IPS-11a (cell line): ENCODE data around the gene CLIP4.

Experiments used
- H3K4me3 ChIP-seq: one replicate; pipeline ENCODE4 v1.5.1; 2013; ENCODE audit warnings: low read depth, low read length, control low read depth

Gene CLIP4

GRCh38 chr2:29129586-29130281 is 14.5 kb downstream of the CLIP4 start:
- no peak overlapping the region for H3K4me3 ChIP-seq

GRCh38 chr2:29130295-29130694 is 15.1 kb downstream of the CLIP4 start:
- H3K4me3 ChIP-seq, result no peak overlapping the region

GRCh38 chr2:29134933-29135332 is 19.7 kb downstream of the CLIP4 start:
- no peak overlapping the region for H3K4me3 ChIP-seq

- H3K4me3 ChIP-seq, result no peak overlapping the region
Measured at GRCh38 chr2:29139152-29139551, 23.9 kb downstream of the CLIP4 start.

GRCh38 chr2:29139731-29140130 is 24.5 kb downstream of the CLIP4 start:
- H3K4me3 ChIP-seq, result no peak overlapping the region

- H3K4me3 ChIP-seq, result no peak overlapping the region
Measured at GRCh38 chr2:29143657-29144056, 28.4 kb downstream of the CLIP4 start.

GRCh38 chr2:29146197-29146596 is 31.0 kb downstream of the CLIP4 start:
- no peak overlapping the region for H3K4me3 ChIP-seq

- H3K4me3 ChIP-seq, result no peak overlapping the region
Measured at GRCh38 chr2:29147963-29148362, 32.7 kb downstream of the CLIP4 start.

GRCh38 chr2:29154610-29155009 is 39.4 kb downstream of the CLIP4 start:
- no peak overlapping the region for H3K4me3 ChIP-seq

GRCh38 chr2:29155578-29155977 is 40.4 kb downstream of the CLIP4 start:
- H3K4me3 ChIP-seq, result no peak overlapping the region

GRCh38 chr2:29157131-29157530 is 41.9 kb downstream of the CLIP4 start:
- H3K4me3 ChIP-seq, result no peak overlapping the region

GRCh38 chr2:29159125-29159524 is 43.9 kb downstream of the CLIP4 start:
- H3K4me3 ChIP-seq, result no peak overlapping the region

GRCh38 chr2:29160184-29160583 is 45.0 kb downstream of the CLIP4 start:
- no peak overlapping the region for H3K4me3 ChIP-seq

GRCh38 chr2:29162204-29162928 is 47.2 kb downstream of the CLIP4 start:
- no peak overlapping the region for H3K4me3 ChIP-seq

- no peak overlapping the region for H3K4me3 ChIP-seq
Measured at GRCh38 chr2:29164091-29164846, 49.1 kb downstream of the CLIP4 start.

GRCh38 chr2:29165362-29166241 is 50.4 kb downstream of the CLIP4 start:
- no peak overlapping the region for H3K4me3 ChIP-seq

- H3K4me3 ChIP-seq, result no peak overlapping the region
Measured at GRCh38 chr2:29166242-29167039, 51.2 kb downstream of the CLIP4 start.

- no peak overlapping the region for H3K4me3 ChIP-seq
Measured at GRCh38 chr2:29174937-29175336, 59.7 kb downstream of the CLIP4 start.

- H3K4me3 ChIP-seq, result no peak overlapping the region
Measured at GRCh38 chr2:29175338-29175737, 60.1 kb downstream of the CLIP4 start.

GRCh38 chr2:29182334-29182733 is 67.1 kb downstream of the CLIP4 start:
- H3K4me3 ChIP-seq, result no peak overlapping the region
